ENCODE measurements around the gene TRMT112. TPM values are rescaled to one million over a fixed set of nuclear protein-coding genes. Genes with fewer than 3 reads are reported as not detected.

Gene TRMT112
- total and polyA plus RNA-seq, 8 donors = 50.8 to 337 (median 160) TPM

DNA sequence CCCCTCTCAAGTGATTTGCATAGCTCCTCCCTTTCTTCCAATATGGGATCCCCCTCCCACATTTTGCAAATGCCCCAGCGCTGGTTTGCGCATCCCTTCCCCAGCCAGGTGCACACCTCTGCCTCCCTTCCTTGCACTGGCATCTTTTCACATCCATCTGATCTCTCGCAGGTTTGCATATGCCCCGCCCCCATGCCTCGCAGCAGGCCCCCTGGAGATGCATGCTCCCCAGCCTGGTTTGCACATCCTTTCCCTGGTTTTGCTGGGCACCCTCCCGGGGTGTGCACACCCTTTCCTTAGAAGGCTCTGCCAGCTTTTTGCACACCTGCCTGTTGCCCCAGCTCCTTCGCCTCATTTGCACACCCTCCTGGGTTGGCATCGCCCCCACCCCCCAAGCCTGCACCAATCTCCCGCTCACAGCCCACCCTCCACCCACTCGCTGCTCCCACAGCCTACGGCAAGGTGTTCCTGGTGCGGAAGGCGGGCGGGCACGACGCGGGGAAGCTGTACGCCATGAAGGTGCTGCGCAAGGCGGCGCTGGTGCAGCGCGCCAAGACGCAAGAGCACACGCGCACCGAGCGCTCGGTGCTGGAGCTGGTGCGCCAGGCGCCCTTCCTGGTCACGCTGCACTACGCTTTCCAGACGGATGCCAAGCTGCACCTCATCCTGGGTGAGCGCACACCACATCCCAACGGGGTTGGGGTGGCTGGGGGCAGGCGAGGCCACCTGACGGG, 42.5 kb upstream of the TRMT112 start:
- Histone ChIP-seq H3K27me3 (no peaks in the 10 kb centered on the region), H3K27ac (peak overlapping the region in 4 of 5 donors; percentile 87 to 94 (median 91)), H3K36me3 (peaks cover 35 to 47% (median 46%) of the 10 kb centered on the region in 4 donors), H3K4me3 (peak overlapping the region; percentile 77 to 95 (median 88)), H3K4me1 (peaks cover 39 to 59% (median 46%) of the 10 kb centered on the region in 4 donors), H3K9me3 (no peaks in the 10 kb centered on the region)
- WGBS, 5 donors = 10 to 49% (median 33%) methylated on average over 32 to 38 of the region's 38 CpGs
- TF ChIP-seq, protein P1, sequence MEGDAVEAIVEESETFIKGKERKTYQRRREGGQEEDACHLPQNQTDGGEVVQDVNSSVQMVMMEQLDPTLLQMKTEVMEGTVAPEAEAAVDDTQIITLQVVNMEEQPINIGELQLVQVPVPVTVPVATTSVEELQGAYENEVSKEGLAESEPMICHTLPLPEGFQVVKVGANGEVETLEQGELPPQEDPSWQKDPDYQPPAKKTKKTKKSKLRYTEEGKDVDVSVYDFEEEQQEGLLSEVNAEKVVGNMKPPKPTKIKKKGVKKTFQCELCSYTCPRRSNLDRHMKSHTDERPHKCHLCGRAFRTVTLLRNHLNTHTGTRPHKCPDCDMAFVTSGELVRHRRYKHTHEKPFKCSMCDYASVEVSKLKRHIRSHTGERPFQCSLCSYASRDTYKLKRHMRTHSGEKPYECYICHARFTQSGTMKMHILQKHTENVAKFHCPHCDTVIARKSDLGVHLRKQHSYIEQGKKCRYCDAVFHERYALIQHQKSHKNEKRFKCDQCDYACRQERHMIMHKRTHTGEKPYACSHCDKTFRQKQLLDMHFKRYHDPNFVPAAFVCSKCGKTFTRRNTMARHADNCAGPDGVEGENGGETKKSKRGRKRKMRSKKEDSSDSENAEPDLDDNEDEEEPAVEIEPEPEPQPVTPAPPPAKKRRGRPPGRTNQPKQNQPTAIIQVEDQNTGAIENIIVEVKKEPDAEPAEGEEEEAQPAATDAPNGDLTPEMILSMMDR (IDR thresholded peaks at IDR 0.05) = no peak
- TF ChIP-seq EP300 (IDR thresholded peaks at IDR 0.05) (no peak), POLR2AphosphoS5 (IDR thresholded peaks at IDR 0.05) (no peak), POLR2A (IDR thresholded peaks at IDR 0.05) (no peak)
- intact Hi-C loops (cut with DNase I; ENCODE audit: low total_unique reads) = no loop called here
- DNase-seq = peak; percentile 46 to 77

DNA sequence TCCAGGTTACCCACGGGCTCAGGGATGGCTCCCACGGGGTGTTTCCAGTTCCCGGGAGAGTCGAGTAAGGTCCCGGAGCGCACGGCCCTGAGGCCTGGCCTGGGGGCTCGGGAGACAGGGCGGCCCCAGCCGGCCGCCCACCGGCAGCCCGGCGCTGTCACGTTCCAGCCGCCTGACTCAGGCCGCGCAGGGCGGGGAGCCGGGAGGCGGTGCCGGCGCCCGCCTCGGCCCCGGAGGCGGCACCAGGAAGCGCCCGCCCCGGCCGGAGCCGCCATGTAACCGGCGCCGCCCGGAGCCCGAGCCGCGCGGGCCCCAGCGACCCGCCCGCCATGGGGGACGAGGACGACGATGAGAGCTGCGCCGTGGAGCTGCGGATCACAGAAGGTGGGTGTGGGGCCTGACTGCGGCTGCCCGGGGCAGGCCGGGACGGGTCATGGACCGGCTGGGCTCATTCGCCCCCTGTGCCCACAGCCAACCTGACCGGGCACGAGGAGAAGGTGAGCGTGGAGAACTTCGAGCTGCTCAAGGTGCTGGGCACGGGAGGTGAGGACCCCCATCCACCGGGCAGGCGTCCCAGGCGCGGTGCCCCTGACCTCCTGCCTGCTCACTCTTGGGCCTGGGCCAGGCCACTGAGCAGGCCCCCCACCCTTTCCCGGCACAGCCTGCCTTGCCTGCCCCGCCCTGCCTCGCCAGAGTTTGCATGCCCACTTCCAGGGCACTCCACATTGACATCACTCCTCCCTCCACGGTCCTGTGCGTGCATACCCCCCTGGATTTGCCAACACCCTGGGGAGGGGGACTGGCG, 41.8 kb upstream of the TRMT112 start, which contains the start of gene RPS6KA4:
RPS6KA4 (plus strand) TSS at position 256 of the 805 bp plus-strand sequence; CDS start at position 330, 74 bp downstream.
- peak; percentile 74 to 93 for DNase-seq
- 0 to 1% (median 0%) methylated on average over 19 to 69 of the region's 70 CpGs for WGBS, 5 donors
- intact Hi-C loops (cut with DNase I; ENCODE audit: low total_unique reads) = no loop called here

DNA sequence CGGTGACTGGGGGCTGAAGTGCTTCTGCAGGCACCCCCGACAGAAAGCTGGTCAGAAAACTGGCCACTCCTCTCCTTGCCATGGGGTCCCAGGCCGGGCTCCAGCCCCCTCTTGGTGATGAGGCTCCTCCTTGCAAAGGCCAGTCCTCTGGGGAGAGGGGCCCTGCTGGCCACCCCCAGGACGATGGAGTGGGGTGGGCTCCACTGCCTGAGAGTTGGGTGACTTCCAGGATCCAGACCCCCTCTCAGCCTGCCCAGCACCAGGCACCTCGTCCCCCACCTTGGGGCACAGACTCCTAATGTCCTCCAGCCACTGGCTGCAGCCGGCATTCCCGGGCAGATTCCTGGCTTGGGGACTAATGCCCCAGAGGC, 41.2 kb upstream of the TRMT112 start:
- intact Hi-C loops (cut with DNase I; ENCODE audit: low total_unique reads) = no loop called here
- no peak for DNase-seq
- peaks cover 40 to 70% (median 51%) of the 10 kb centered on the region in 4 donors for H3K4me1 ChIP-seq
- peak overlapping the region; percentile 77 to 95 (median 88) for H3K4me3 ChIP-seq
- TF ChIP-seq EP300 (IDR thresholded peaks at IDR 0.05) (no peak), POLR2A (IDR thresholded peaks at IDR 0.05) (no peak), POLR2AphosphoS5 (IDR thresholded peaks at IDR 0.05) (no peak)
- TF ChIP-seq, protein P1 (IDR thresholded peaks at IDR 0.05) = no peak
- peaks cover 27 to 34% (median 32%) of the 10 kb centered on the region in 4 donors for H3K36me3 ChIP-seq
- peak overlapping the region; percentile 87 to 94 (median 91) for H3K27ac ChIP-seq
- H3K9me3 ChIP-seq = no peaks in the 10 kb centered on the region
- 13 to 46% (median 23%) methylated on average over 4 to 7 of the region's 7 CpGs for WGBS, 5 donors
- H3K27me3 ChIP-seq = no peaks in the 10 kb centered on the region

More for the DNA sequence above, 41.8 kb upstream of the TRMT112 start, which contains the start of gene RPS6KA4:
- H3K27me3 ChIP-seq = no peaks in the 10 kb centered on the region
- peaks cover 33 to 39% (median 38%) of the 10 kb centered on the region in 4 donors for H3K36me3 ChIP-seq
- H3K27ac ChIP-seq = peak within 1 kb of the TSS; percentile 87 to 94 (median 91)
- H3K4me1 ChIP-seq = peaks cover 40 to 67% (median 51%) of the 10 kb centered on the region in 4 donors
- TF ChIP-seq EP300 (IDR thresholded peaks at IDR 0.05) (no peak), POLR2A (IDR thresholded peaks at IDR 0.05) (no peak), POLR2AphosphoS5 (IDR thresholded peaks at IDR 0.05) (peak in 2 of 3 donors; percentile 32 to 38)
- H3K9me3 ChIP-seq = no peaks in the 10 kb centered on the region
- peak within 1 kb of the TSS; percentile 77 to 95 (median 88) for H3K4me3 ChIP-seq

DNA sequence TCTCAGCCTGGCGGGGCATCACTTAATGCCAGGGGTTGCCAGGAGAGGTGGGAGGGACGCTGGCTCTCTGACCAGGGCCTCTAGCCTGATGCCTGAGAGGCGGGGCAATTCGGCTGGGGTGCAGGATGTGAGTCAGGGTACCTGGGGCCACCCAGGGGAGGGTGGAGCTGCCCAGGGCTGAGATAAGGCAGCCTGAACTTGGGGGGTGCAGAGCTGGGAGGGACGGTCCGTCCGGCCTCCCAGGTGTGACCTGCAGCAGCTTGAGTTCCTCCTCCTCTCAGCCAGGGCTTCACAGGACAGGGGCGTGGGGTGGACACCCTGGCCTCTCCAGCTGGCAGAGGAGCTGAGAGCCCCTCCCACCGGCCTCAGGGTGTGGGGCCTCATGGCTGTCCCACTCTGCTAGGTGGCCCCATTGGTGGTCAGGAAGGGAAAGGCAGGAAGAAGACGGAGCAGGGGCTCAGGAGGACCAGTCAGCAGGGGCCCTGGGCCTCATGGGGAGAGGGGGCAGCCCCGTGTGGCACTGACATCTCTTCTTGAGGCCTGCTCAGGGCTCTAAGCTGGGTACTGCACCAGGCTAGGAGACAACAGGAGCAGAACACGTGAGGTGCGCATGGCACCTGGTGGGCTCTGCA, 40.7 kb upstream of the TRMT112 start:
- Histone ChIP-seq H3K36me3 (peaks cover 25 to 29% (median 27%) of the 10 kb centered on the region in 4 donors), H3K4me1 (peaks cover 40 to 70% (median 51%) of the 10 kb centered on the region in 4 donors), H3K27ac (peak overlapping the region; percentile 87 to 94 (median 91)), H3K27me3 (no peaks in the 10 kb centered on the region), H3K4me3 (peak overlapping the region; percentile 77 to 95 (median 88)), H3K9me3 (no peaks in the 10 kb centered on the region)
- TF ChIP-seq, protein P1 (IDR thresholded peaks at IDR 0.05) = no peak
- TF ChIP-seq EP300 (IDR thresholded peaks at IDR 0.05) = no peak
- TF ChIP-seq POLR2A (IDR thresholded peaks at IDR 0.05) = no peak
- TF ChIP-seq POLR2AphosphoS5 (IDR thresholded peaks at IDR 0.05) = peak in 2 of 3 donors; percentile 49 to 50
- intact Hi-C loops (cut with DNase I; ENCODE audit: low total_unique reads) = no loop called here
- WGBS, 5 donors = 33 to 66% (median 45%) methylated on average over 8 to 13 of the region's 13 CpGs
- peak; percentile 69 to 87 for DNase-seq

Measured in stomach (tissue), 9 donors.